H9 (cell line): ENCODE measurements around the gene NRCAM. TPM values are rescaled to one million over a fixed set of nuclear protein-coding genes. Genes with fewer than 3 reads are reported as not detected.

Experiments
- DNase-seq: peaks from one replicate; pipeline ENCODE4 v3.0.0-alpha.2; 2017
- H2AFZ ChIP-seq: one replicate; pipeline ENCODE4 v1.6.1; 2013; ENCODE audit warnings: mild to moderate bottlenecking, low read length, control low read depth, moderate library complexity
- H2AK5ac ChIP-seq: 2 replicates; pipeline ENCODE4 v1.6.1; 2013; ENCODE audit warnings: low read length, control low read depth, mixed read lengths; ENCODE audit not compliant: insufficient read length
- H2BK120ac ChIP-seq: one replicate; pipeline ENCODE4 v1.6.1; 2013; ENCODE audit warnings: low read depth, mild to moderate bottlenecking, low read length, control low read depth, inconsistent platforms; ENCODE audit not compliant: poor library complexity, severe bottlenecking
- H2BK12ac ChIP-seq: 2 replicates; pipeline ENCODE4 v1.6.1; 2013; ENCODE audit warnings: low read length, control low read depth, mixed read lengths, low read depth; ENCODE audit not compliant: insufficient read length
- H2BK15ac ChIP-seq: 2 replicates; pipeline ENCODE4 v1.6.1; 2013; ENCODE audit warnings: low read depth, low read length, control low read depth
- H2BK20ac ChIP-seq: one replicate; pipeline ENCODE4 v1.6.1; 2013; ENCODE audit warnings: low read depth, mild to moderate bottlenecking, low read length, control low read depth, inconsistent platforms; ENCODE audit not compliant: poor library complexity, severe bottlenecking
- H2BK5ac ChIP-seq: 2 replicates; pipeline ENCODE4 v1.6.1; 2013; ENCODE audit warnings: low read length, control low read depth, mixed read lengths; ENCODE audit not compliant: insufficient read length
- H3K14ac ChIP-seq: 2 replicates; pipeline ENCODE4 v1.6.1; 2013; ENCODE audit warnings: low read length, control low read depth; ENCODE audit not compliant: insufficient read depth
- H3K18ac ChIP-seq: 2 replicates; pipeline ENCODE4 v1.6.1; 2013; ENCODE audit warnings: low read depth, mild to moderate bottlenecking, mixed read lengths, low read length, control low read depth; ENCODE audit not compliant: insufficient read length
- H3K23ac ChIP-seq: 2 replicates; pipeline ENCODE4 v1.6.1; 2013; ENCODE audit warnings: low read length, control low read depth, mixed read lengths, low read depth; ENCODE audit not compliant: insufficient read length
- H3K23me2 ChIP-seq: 2 replicates; pipeline ENCODE4 v1.6.1; 2013; ENCODE audit warnings: low read depth, mild to moderate bottlenecking, mixed read lengths, low read length, control low read depth; ENCODE audit not compliant: insufficient read length, poor library complexity, severe bottlenecking
- H3K27ac ChIP-seq: 2 replicates; pipeline ENCODE4 v1.5.1; 2013; ENCODE audit warnings: low read length, control low read depth, mixed read lengths, low read depth; ENCODE audit not compliant: insufficient read length
- H3K27me3 ChIP-seq: 2 replicates; pipeline ENCODE4 v1.6.1; 2013; ENCODE audit warnings: low read length, control low read depth, inconsistent platforms; ENCODE audit not compliant: insufficient read depth
- H3K4ac ChIP-seq: 2 replicates; pipeline ENCODE4 v1.6.1; 2013; ENCODE audit warnings: low read depth, mild to moderate bottlenecking, control low read depth, inconsistent platforms, low read length, moderate library complexity
- H3K4me1 ChIP-seq: 2 replicates; pipeline ENCODE4 v1.6.1; 2013; ENCODE audit warnings: low read length, control low read depth, inconsistent platforms; ENCODE audit not compliant: insufficient read depth
- H3K4me2 ChIP-seq: 2 replicates; pipeline ENCODE4 v1.6.1; 2013; ENCODE audit warnings: low read length, control low read depth, mixed read lengths; ENCODE audit not compliant: insufficient read length, insufficient read depth
- H3K56ac ChIP-seq: 2 replicates; pipeline ENCODE4 v1.6.1; 2013; ENCODE audit warnings: low read depth, mild to moderate bottlenecking, mixed read lengths, low read length, control low read depth; ENCODE audit not compliant: insufficient read length
- H3K79me1 ChIP-seq: 2 replicates; pipeline ENCODE4 v1.6.1; 2013; ENCODE audit warnings: low read depth, mild to moderate bottlenecking, moderate library complexity, low read length, control low read depth, inconsistent platforms; ENCODE audit not compliant: insufficient read depth, poor library complexity, severe bottlenecking
- H3K79me2 ChIP-seq: 2 replicates; pipeline ENCODE4 v1.6.1; 2013; ENCODE audit warnings: low read length, control low read depth, inconsistent platforms; ENCODE audit not compliant: insufficient read depth
- H3K9ac ChIP-seq: 2 replicates; pipeline ENCODE4 v1.6.1; 2013; ENCODE audit warnings: low read length, control low read depth, mixed read lengths; ENCODE audit not compliant: insufficient read length; ENCODE audit errors: extremely low read depth
- H3K9me3 ChIP-seq: one replicate; pipeline ENCODE4 v1.6.1; 2013; ENCODE audit warnings: low read depth, low read length, inconsistent platforms; ENCODE audit not compliant: control insufficient read depth
- H3T11ph ChIP-seq: one replicate; pipeline ENCODE4 v1.6.1; 2013; ENCODE audit warnings: mild to moderate bottlenecking, low read length, control low read depth, inconsistent platforms
- H4K20me1 ChIP-seq: one replicate; pipeline ENCODE4 v1.6.1; 2013; ENCODE audit not compliant: control insufficient read depth, insufficient read length, insufficient read depth
- H4K5ac ChIP-seq: 2 replicates; pipeline ENCODE4 v1.6.1; 2013; ENCODE audit warnings: low read depth, mild to moderate bottlenecking, mixed read lengths, low read length, control low read depth; ENCODE audit not compliant: insufficient read length
- H4K8ac ChIP-seq: replicated peaks from 2 replicates; pipeline ENCODE4 v1.6.1; 2013; ENCODE audit warnings: low read length, control low read depth, mixed read lengths, low read depth; ENCODE audit not compliant: insufficient read length
- H4K91ac ChIP-seq: 2 replicates; pipeline ENCODE4 v1.6.1; 2013; ENCODE audit warnings: low read depth, mild to moderate bottlenecking, moderate library complexity, mixed read lengths, low read length, control low read depth; ENCODE audit not compliant: insufficient read length
- H3K27ac Mint-ChIP-seq, 3 experiments: 2 replicates in 2 of 3; 3 replicates in 1 of 3; pipeline ENCODE4 v1.8.0; 2020 to 2021; ENCODE audit warnings: mixed read lengths in 3 of 3, mild to moderate bottlenecking in 1 of 3, moderate library complexity in 1 of 3
- H3K27me3 Mint-ChIP-seq: 2 replicates; pipeline ENCODE4 v1.8.0; 2021; ENCODE audit warnings: low read depth, mild to moderate bottlenecking, moderate library complexity, mixed read lengths
- H3K36me3 Mint-ChIP-seq, 3 experiments: 2 replicates in 2 of 3; 3 replicates in 1 of 3; pipeline ENCODE4 v1.8.0; 2020 to 2021; ENCODE audit warnings: low read depth in 3 of 3, mixed read lengths in 3 of 3; ENCODE audit not compliant: insufficient read depth in 1 of 3
- H3K4me1 Mint-ChIP-seq, 2 experiments: 2 replicates each; pipeline ENCODE4 v1.8.0; 2020; ENCODE audit warnings: mixed read lengths in 2 of 2
- H3K4me3 Mint-ChIP-seq, 2 experiments: 2 replicates in 1 of 2; 3 replicates in 1 of 2; pipeline ENCODE4 v1.8.0; 2020 to 2021; ENCODE audit warnings: mild to moderate bottlenecking in 2 of 2, mixed read lengths in 2 of 2, moderate library complexity in 1 of 2
- H3K9me3 Mint-ChIP-seq, 2 experiments: 2 replicates in 1 of 2; 3 replicates in 1 of 2; pipeline ENCODE4 v1.8.0; 2020; ENCODE audit warnings: mild to moderate bottlenecking in 2 of 2, mixed read lengths in 2 of 2, moderate library complexity in 1 of 2
- CTCF ChIP-seq: fragments of 200-600 bp; sonication (generic); conservative IDR thresholded peaks from 3 replicates; pipeline ENCODE4 v1.8.0; 2021; ENCODE audit warnings: antibody characterized with exemption, mild to moderate bottlenecking
- WGBS: extraction: QIAGEN DNeasy Blood & Tissue Kit; methylation state at CpG from one replicate; pipeline ENCODE4 v1.1.7; 2013; ENCODE audit warnings: missing lambda C conversion rate, low lambda C conversion rate, mixed read lengths; ENCODE audit not compliant: insufficient read length; ENCODE audit errors: extremely low coverage; 5-methylcytosine and 5-hydroxymethylcytosine counted together
- total RNA-seq: library from RNA; stranded (reverse); gene quantifications from 2 replicates; pipeline ENCODE4 v1.2.1, GENCODE V29; 2021

Gene NRCAM
- total RNA-seq, 1 experiment from 2014 or later = 2.3 TPM

DNA sequence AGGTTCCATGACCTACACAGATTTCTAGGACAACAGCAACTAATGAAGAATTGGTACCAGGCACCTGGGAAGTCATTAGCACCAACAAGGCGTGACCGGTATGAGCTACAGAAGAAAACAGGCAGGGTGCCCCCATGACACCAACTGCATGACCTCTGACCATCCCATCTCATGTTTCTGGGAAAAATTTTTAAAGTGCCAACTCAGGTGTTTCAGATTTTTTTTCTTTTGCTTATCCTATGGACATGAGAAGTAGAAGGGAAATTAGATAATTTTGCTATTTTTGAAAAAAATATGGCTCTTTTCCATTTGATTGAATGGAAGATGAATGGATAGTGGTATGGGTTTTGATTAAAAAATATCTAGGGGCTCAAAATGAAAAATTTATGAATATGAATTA lies 154.8 kb downstream of the NRCAM start:
- H2BK120ac ChIP-seq = no peak overlapping the region
- no peak overlapping the region for H2BK5ac ChIP-seq
- no peak overlapping the region for H3K14ac ChIP-seq
- no peak for TF ChIP-seq CTCF
- H3K4me1 Mint-ChIP-seq = no peaks in the 10 kb centered on the region
- H3K4me1 ChIP-seq = no peaks in the 10 kb centered on the region
- no peaks in the 10 kb centered on the region for H3K9me3 Mint-ChIP-seq
- H3K9me3 ChIP-seq = no peaks in the 10 kb centered on the region
- no peak overlapping the region for H2BK12ac ChIP-seq
- H4K5ac ChIP-seq = no peak overlapping the region
- DNase-seq = no peak
- no peak overlapping the region for H3K23ac ChIP-seq
- H2BK15ac ChIP-seq = no peak overlapping the region
- no peak overlapping the region for H2AK5ac ChIP-seq
- no peak overlapping the region for H2AFZ ChIP-seq
- no peak overlapping the region for H4K91ac ChIP-seq
- H3K23me2 ChIP-seq = no peaks in the 10 kb centered on the region
- no peak overlapping the region for H3K4me2 ChIP-seq
- no peaks in the 10 kb centered on the region for H3K27me3 ChIP-seq
- H3K4ac ChIP-seq = no peak overlapping the region
- H3K27ac ChIP-seq = no peak overlapping the region
- no peaks in the 10 kb centered on the region for H3K27me3 Mint-ChIP-seq
- no peak overlapping the region for H3K27ac Mint-ChIP-seq
- no peak overlapping the region for H3T11ph ChIP-seq
- H2BK20ac ChIP-seq = no peak overlapping the region
- H3K56ac ChIP-seq = no peak overlapping the region
- H3K36me3 Mint-ChIP-seq = no peaks in the 10 kb centered on the region
- H3K4me3 Mint-ChIP-seq = no peak overlapping the region
- H4K20me1 ChIP-seq = no peaks in the 10 kb centered on the region
- no peaks in the 10 kb centered on the region for H3K79me1 ChIP-seq
- H3K18ac ChIP-seq = no peak overlapping the region
- WGBS = no CpG with 5 or more reads among the region's 2 CpGs
- H3K79me2 ChIP-seq = no peaks in the 10 kb centered on the region
- H3K9ac ChIP-seq = no peak overlapping the region
- no peak overlapping the region for H4K8ac ChIP-seq
